Suppressor macrophage treated with lipopolysaccharide for 1 hour (primary cell): ENCODE data around the gene REN.

Source experiments
- DNase-seq, 3 donors: peaks; one replicate each; pipeline ENCODE4 v3.0.0-alpha.2; 2020 to 2022

The REN gene

DNA sequence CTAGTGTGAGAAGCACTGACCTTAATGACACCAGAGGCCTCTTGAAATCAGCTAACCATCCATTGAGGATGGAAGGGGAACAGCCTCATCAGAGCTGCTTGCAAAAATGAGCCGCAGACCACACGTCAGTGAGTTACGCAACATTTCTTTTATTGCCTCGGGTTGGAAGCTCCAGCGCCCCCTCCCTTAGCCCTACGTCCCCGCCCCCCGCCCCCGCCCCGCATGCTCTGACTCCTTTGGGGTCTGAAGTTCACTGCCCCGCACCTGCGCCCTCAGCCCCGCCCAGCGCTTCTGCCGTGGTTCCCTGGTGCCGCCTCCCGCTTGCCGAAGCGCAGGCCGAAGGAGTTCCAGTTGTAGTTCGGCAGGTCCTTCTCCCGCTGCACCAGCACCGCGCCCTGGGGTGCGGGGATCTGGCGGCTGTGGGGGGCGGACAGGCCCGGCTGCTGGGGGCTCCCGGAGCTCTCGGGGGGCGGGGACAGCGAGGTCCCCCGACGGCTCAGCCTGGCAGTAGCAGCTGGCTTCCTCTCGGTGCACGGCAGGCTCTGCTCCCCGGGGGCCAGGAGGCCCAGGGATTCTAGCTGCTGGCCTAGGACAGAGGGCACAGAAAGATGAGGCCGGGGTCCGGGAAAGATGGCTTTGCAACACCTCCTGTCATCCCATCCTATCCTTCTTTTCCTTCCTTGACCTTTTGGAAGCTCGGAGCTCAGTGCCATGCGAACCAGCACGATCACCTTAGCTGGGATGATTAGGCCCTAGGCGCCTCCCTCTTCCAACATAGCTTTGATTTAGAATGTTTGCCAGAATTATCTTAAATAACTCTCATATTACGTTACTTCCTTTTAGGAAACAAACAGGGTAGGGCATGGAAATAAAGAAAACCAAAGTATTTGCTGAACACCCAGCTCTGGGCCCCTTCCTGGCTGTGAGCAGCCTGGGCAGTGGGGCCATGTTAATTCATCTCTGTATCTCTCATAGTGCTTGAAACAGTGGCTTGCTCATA, 24.4 kb upstream of the REN start:
- DNase-seq, result peak; percentile 70 to 83 (median 83)

DNA sequence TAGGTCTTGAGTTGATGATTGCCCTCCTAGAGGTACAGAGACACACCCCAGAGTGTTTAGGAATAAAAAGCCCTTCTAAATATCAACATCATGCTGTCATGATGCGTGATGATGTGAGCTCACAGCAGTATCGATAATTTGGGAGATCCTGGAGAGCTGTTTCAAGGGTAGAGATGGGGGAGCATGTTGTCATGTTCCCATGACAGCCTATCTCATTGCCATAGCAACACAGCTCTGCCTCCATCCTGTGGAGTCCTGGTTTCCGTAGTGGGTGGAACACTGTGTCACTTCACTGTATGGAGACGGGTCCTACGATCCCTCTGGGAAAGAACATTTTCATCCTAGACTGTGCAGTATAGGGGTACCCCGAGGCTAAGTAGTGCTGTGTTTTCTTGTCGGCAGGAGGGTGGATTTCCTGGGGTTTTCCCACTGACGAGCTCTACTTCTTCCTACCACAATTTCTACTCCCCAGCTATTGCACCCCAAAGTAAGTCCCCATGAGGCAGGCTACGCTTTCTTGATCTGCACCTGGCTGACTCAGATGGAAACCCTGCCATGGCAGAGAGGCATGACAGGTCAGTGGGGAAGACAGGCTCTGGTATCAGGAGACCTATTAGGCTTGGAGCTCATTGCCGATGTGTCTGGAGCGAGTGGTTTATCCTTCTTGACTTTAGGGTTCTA, 23.0 kb upstream of the REN start:
- DNase-seq, result peak; percentile 28 to 45 (median 36)

DNA sequence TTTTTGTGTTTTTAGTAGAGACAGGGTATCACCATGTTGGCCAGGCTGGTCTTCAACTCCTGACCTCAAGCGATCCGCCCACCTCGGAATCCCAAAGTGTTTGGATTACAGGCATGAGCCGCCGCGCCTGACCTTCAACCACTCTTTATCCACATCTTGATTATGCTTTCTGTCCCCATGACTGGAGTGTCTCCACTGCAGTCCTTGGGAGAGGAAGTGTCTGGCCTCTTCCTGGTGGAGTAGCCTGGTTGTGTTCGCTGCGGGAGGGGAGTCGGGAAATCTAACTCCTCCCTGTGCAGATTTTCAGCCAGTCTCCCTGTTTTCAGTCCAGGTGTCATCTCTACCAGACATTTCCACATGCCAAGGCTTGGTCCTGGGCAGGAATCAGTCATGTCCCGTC, 20.5 kb upstream of the REN start:
- DNase-seq, result no peak

DNA sequence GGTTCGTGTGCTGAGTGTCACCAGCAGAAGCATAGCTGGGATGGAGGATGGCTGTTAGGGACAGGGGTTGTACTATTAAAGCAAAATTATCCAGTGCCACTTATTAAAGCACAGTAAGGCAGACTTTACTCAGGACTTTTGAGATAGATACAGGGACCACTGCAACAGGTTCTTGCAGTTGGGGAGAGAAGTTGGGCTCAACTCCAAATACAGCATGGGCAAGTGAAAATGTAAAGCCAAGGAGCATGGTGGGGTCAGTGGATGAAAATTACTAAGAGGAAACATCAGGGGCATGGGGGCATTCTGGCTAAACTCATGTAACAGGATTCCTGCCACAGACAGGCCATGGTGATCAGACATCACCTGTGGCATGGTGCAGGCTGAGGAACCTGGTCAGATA, 15.0 kb upstream of the REN start:
- DNase-seq, result no peak

GRCh38 chr1:204180133-204180532, 14.0 kb upstream of the REN start:
- DNase-seq, result no peak

DNA sequence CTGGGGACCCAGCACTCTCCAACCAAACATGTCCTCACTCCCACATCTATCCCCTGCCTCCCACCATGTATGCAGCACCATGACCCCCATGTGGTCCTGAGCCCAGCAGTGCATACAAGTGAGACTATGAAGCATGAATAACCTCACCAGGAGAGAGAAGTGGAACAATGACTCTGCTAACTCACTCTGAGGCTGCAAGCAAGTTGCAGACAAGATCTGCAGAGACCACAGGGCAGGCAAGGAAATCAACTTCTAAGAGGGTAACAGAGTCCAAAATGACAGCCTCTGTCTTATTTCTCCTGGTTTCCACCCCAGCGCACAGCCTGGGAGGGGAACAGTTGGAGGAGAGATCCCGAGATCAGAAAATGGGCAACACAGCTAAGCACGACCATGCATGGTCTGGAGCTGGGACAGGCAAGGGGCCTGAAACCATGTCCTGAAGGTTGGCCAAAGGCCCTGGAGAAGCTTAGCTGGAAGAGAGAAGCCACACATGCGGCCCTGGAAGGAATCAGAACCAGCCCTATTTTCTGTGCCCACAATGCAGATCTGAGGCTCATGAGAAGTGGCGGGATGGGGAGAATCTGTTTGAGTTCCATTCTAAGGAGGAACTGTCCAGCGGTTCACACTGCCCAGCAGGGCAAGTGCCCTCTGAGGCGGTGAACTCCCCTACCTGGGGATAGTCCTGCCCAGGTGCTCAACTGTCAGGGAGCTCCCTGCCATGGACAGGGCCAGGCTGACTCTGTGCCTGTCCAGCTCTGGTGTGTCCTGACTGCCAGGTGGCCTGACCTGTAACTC, 12.5 kb upstream of the REN start:
- DNase-seq, result no peak

DNA sequence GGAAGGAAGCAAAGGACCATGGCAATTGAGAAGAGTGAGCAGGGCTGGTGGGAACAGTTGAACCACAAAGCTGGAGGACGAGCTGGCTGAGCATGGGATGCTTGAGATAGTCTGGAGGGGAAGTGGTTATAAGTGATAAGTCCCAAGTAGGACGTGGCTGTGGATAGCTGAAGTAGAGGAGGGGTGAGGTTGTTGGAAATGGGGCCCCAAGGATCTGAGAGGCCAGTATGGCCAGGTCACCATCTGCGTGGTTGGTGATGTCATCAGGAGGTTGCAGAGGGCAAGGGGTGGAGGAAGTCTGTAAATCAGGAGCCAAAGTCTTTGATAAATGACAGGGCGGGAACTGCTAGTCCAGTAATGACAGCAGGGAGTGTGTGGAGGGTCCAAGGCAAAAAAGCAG, 11.0 kb upstream of the REN start:
- peak in 2 of 3 donors; percentile 20 to 31 for DNase-seq

DNA sequence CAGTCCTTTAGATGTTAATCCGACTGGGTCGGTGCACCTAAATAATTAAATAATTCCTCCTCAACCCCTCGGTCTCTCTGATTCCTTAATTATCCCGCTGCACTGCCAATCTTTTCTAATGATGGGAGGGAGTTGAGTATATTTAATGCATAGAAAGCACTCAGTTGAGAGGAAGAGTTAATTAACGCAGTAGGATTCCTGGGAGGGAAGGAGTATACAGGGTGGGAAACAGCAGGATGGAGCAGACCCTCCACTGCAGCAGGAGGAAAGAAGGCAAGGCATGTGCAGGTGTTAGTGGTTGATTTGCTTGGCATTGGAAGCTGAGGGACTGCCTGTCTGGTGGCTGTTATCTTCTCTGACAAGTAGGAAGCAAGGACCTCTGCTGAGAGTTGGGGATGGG, 9.9 kb upstream of the REN start:
- DNase-seq, result no peak

DNA sequence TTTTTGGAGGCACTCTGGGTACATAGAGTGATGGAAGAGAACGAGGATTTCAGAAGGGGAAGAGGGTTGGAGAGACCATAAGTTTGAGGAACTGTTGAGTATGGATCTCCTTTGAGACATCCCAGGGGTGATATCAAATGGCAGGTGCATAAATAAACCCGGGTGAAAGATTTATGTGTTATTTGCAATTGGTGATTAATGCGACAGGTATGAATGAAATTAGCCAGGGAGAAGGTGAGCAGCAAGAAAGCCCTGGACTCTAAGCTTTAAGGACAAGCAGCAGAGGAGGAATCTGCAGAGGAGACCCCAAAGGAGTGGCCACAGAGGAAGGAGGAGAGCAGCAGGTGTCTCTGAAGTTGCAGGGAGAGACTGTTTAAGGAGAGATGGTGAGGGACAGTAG, 8.8 kb upstream of the REN start:
- DNase-seq, result no peak

DNA sequence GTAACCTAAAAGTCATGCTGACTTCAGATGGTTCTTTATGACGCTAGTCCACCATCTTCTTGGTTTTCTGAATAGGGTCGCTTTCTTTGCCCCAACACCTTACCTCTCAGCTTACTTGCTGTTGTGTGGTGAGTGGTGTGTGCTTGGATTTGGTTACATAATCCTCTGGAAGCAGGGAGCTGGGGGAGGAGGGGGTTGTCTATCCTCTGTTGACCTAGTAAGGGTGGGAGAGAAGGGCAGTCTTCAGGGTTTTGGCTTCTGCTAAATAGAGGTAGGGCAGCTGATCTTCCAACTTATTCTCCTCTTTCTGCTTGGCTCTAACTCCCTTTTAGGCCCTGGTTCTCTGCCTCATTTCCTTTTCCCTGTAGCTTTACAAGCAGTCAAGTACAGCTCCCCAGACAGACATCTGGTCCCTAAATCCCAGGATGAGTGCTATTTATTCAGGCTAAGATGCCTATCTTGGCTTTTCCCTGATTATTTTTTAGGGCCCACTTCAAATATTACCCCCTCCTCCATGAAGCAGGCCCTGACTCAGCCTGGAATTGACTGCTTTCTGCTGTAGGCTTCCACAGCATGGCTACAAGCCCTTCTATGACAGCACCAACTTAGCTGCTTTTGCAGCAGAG, 6.4 kb upstream of the REN start:
- DNase-seq, result no peak

GRCh38 chr1:204171751-204172178, 5.6 kb upstream of the REN start:
- DNase-seq, result peak; percentile 59 to 79 (median 77)

- no peak for DNase-seq
Measured at GRCh38 chr1:204170494-204171155, 4.5 kb upstream of the REN start.

GRCh38 chr1:204169858-204170257, 3.7 kb upstream of the REN start:
- DNase-seq, result no peak

- no peak for DNase-seq
Measured at GRCh38 chr1:204167730-204168129, 1.6 kb upstream of the REN start.

DNA sequence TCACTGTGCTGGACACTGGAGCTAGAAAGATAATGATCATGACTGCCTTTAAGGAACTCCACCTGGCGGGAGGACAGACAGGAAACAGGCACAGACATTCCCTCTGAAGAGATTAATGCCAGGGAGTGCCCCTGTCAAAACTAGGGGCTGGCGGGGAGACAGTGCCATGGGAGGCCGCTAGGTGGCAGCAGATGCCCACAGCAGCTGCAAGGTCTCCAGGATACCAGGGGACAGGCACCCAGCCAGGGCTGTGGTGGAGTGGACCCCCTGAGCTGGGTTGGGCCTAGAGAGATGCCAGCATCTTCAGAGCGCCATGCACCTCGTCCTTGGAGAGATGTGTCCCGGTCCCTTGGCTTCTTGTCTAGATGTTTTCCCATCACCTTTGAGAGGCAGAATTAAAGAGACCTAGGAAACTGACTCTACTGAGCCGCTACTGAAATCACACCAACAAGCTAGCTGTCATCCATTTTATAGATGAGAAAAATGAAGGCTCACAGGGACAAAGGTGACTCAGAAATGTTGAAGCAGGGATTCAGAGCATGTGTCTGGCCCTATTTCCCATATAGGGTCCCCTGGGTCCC, 3.6 kb downstream of the REN start:
- peak; percentile 78 to 83 (median 81) for DNase-seq

- no peak for DNase-seq
Measured at GRCh38 chr1:204161609-204162493, 4.3 kb downstream of the REN start.

- DNase-seq, result peak; percentile 22 to 61 (median 56)
Measured at GRCh38 chr1:204157962-204158361, 8.2 kb downstream of the REN start.

- DNase-seq, result no peak
Measured at GRCh38 chr1:204155881-204156280, 10.3 kb downstream of the REN start.

DNA sequence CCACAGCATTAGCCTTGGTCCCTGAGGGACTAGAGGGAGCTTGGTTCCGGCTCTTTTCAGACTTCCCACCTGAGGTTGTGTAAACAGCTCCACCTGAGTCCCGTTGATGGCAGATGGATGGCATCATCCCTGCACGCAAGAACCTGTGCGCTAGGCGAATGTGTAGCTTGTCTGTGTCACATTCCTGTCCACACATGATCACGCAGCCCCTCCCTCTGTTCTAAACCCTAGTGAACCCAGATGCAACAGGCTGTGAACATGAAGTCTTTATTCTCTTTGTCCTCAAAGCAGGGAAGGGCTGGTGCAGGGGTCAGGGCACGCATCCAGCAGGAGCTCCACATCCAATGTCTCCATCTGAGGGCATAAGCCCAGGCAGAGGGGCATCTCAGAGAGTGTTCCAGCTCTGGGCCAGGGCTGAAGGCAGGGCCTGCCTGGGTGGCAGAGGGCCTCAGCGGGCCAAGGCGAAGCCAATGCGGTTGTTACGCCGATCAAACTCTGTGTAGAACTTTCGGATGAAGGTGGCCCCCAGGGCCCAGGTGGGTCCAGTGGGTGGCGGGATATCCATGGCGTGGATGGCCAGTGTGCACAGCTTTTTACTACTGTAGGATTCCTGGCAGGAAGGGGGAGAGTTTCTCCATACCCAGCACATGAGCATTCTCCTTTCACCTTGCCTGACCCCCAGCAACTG, 11.4 kb downstream of the REN start:
- no peak for DNase-seq

DNA sequence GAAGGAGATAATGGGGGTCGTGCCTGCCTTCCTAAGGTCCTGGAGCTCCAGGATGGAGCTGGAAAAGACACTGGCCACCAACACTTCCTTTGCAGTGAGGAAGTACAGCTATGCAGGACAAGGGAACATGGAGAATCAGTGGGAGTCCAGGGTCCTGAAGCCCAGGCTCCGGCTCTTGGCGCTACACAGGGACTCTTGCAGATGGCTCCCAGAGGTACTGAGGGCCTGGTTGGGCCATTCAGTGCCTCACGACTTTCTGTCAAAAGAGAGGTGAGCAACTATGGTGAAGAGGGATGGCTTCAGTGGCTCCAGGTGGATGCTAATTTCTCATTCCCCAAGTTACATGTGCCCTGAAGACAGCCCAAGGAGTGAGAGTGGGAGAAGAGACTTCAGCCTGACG, 12.5 kb downstream of the REN start:
- DNase-seq, result no peak
